ENCODE measurements around the gene EIF4H.

- TF ChIP-seq CTCF (conservative IDR thresholded peaks at IDR 0.05; ENCODE audit: low read depth, low read length) (no peak), EZH2phosphoT487 (IDR thresholded peaks at IDR 0.05; ENCODE audit: borderline replicate concordance, low read length) (no peak)
Measured at GRCh38 chr7:74180866-74181265, 6.7 kb downstream of the EIF4H start.

All from PC-3 (cell line).